ENCODE measurements around the gene DIAPH2.

The DIAPH2 gene

GRCh38 chrX:97060020-97060419 lies 375.4 kb downstream of the DIAPH2 start:
- no peak for TF ChIP-seq CTCF (IDR thresholded peaks at IDR 0.05)
- Histone ChIP-seq H3K4me1 (ENCODE audit: control insufficient read depth in 1 of 2, insufficient read depth in 1 of 2, low read depth in 1 of 2, low read length in 1 of 2) (no peaks in the 10 kb centered on the region), H3K27me3 (no peaks in the 10 kb centered on the region), H3K9me3 (no peaks in the 10 kb centered on the region), H3K4me3 (ENCODE audit: low read depth in 1 of 2, low read length in 1 of 2) (no peak overlapping the region), H3K36me3 (no peaks in the 10 kb centered on the region), H3K27ac (no peak overlapping the region)

- Histone ChIP-seq H3K36me3 (no peaks in the 10 kb centered on the region), H3K9me3 (no peaks in the 10 kb centered on the region), H3K4me3 (ENCODE audit: low read depth in 1 of 2, low read length in 1 of 2) (no peak overlapping the region), H3K27me3 (no peaks in the 10 kb centered on the region), H3K4me1 (ENCODE audit: control insufficient read depth in 1 of 2, insufficient read depth in 1 of 2, low read depth in 1 of 2, low read length in 1 of 2) (no peaks in the 10 kb centered on the region), H3K27ac (no peak overlapping the region)
- TF ChIP-seq CTCF (IDR thresholded peaks at IDR 0.05), result no peak
Observed at GRCh38 chrX:97065066-97065465, 380.4 kb downstream of the DIAPH2 start.

GRCh38 chrX:97065973-97066372 lies 381.3 kb downstream of the DIAPH2 start:
- H3K36me3 ChIP-seq, result no peaks in the 10 kb centered on the region
- H3K27ac ChIP-seq, result no peak overlapping the region
- H3K4me3 ChIP-seq (ENCODE audit: low read depth in 1 of 2, low read length in 1 of 2), result no peak overlapping the region
- no peaks in the 10 kb centered on the region for H3K9me3 ChIP-seq
- no peaks in the 10 kb centered on the region for H3K27me3 ChIP-seq
- H3K4me1 ChIP-seq (ENCODE audit: control insufficient read depth in 1 of 2, insufficient read depth in 1 of 2, low read depth in 1 of 2, low read length in 1 of 2), result no peaks in the 10 kb centered on the region
- no peak for TF ChIP-seq CTCF (IDR thresholded peaks at IDR 0.05)

- H3K4me3 ChIP-seq (ENCODE audit: low read depth in 1 of 2, low read length in 1 of 2), result no peak overlapping the region
- no peaks in the 10 kb centered on the region for H3K4me1 ChIP-seq (ENCODE audit: control insufficient read depth in 1 of 2, insufficient read depth in 1 of 2, low read depth in 1 of 2, low read length in 1 of 2)
- no peak for TF ChIP-seq CTCF (IDR thresholded peaks at IDR 0.05)
- H3K27me3 ChIP-seq, result no peaks in the 10 kb centered on the region
- H3K36me3 ChIP-seq, result no peaks in the 10 kb centered on the region
- no peaks in the 10 kb centered on the region for H3K9me3 ChIP-seq
- no peak overlapping the region for H3K27ac ChIP-seq
Observed at GRCh38 chrX:97066381-97066780, 381.7 kb downstream of the DIAPH2 start.

- no peaks in the 10 kb centered on the region for H3K9me3 ChIP-seq
Observed at GRCh38 chrX:97070346-97070745, 385.7 kb downstream of the DIAPH2 start.

More at GRCh38 chrX:97070346-97070745, 385.7 kb downstream of the DIAPH2 start:
- TF ChIP-seq CTCF (IDR thresholded peaks at IDR 0.05), result no peak
- Histone ChIP-seq H3K36me3 (peaks cover 1% of the 10 kb centered on the region), H3K4me3 (ENCODE audit: low read depth in 1 of 2, low read length in 1 of 2) (no peak overlapping the region), H3K27me3 (no peaks in the 10 kb centered on the region), H3K4me1 (ENCODE audit: control insufficient read depth in 1 of 2, insufficient read depth in 1 of 2, low read depth in 1 of 2, low read length in 1 of 2) (no peaks in the 10 kb centered on the region), H3K27ac (no peak overlapping the region)

Measured in neutrophil (primary cell).